GM23338 (cell line): ENCODE measurements around the gene CHST10. TPM values are rescaled to one million over a fixed set of nuclear protein-coding genes. Genes with fewer than 3 reads are reported as not detected.

ENCODE experiments used
- ATAC-seq: fragments of 200-7000 bp; cut with Tn5 transposase; 3 replicates; pipeline ENCODE4 v1.9.1; 2020
- DNase-seq: peaks from one replicate; pipeline ENCODE4 v3.0.0-alpha.2; 2015; ENCODE audit warnings: low spot score
- H2AFZ ChIP-seq: fragments of 200-600 bp; sonication (generic); 2 replicates; pipeline ENCODE4 v1.8.0; 2016; ENCODE audit warnings: antibody characterized with exemption, mild to moderate bottlenecking, moderate library complexity
- H3F3A ChIP-seq: fragments of 200-600 bp; sonication (generic); replicated peaks from 2 replicates; pipeline ENCODE4 v1.8.0; 2017; ENCODE audit warnings: antibody characterized with exemption, mixed run types, low read depth
- H3K27ac ChIP-seq: fragments of 200-600 bp; sonication (generic); 2 replicates; pipeline ENCODE4 v1.6.1; 2016; ENCODE audit warnings: low read depth
- H3K27me3 ChIP-seq: fragments of 200-600 bp; sonication (generic); 2 replicates; pipeline ENCODE4 v1.8.0; 2016; ENCODE audit warnings: mild to moderate bottlenecking, mixed run types, moderate library complexity; ENCODE audit not compliant: insufficient read depth
- H3K36me3 ChIP-seq: fragments of 200-600 bp; sonication (generic); 2 replicates; pipeline ENCODE4 v1.8.0; 2016; ENCODE audit warnings: mild to moderate bottlenecking; ENCODE audit not compliant: insufficient read depth
- H3K4me1 ChIP-seq: fragments of 200-600 bp; sonication (generic); 2 replicates; pipeline ENCODE4 v1.8.0; 2016; ENCODE audit warnings: mild to moderate bottlenecking, moderate library complexity; ENCODE audit not compliant: insufficient read depth
- H3K4me2 ChIP-seq: fragments of 200-600 bp; sonication (generic); 2 replicates; pipeline ENCODE4 v1.7.1; 2017; ENCODE audit warnings: mixed run types
- H3K4me3 ChIP-seq: fragments of 200-600 bp; sonication (generic); 2 replicates; pipeline ENCODE4 v1.6.1; 2016; ENCODE audit warnings: mixed run types
- H3K79me2 ChIP-seq: fragments of 200-600 bp; sonication (generic); replicated peaks from 2 replicates; pipeline ENCODE4 v1.8.0; 2017; ENCODE audit warnings: mild to moderate bottlenecking; ENCODE audit not compliant: insufficient read depth
- H3K9me2 ChIP-seq: fragments of 200-600 bp; sonication (generic); 2 replicates; pipeline ENCODE4 v1.8.0; 2017; ENCODE audit not compliant: insufficient read depth
- H4K20me1 ChIP-seq: fragments of 200-600 bp; sonication (generic); replicated peaks from 2 replicates; pipeline ENCODE4 v1.8.0; 2017; ENCODE audit warnings: mild to moderate bottlenecking; ENCODE audit not compliant: insufficient read depth
- H3K27ac Mint-ChIP-seq: 2 replicates; pipeline ENCODE4 v1.8.0; 2020; ENCODE audit warnings: inconsistent platforms, mild to moderate bottlenecking, moderate library complexity, mixed read lengths
- H3K27me3 Mint-ChIP-seq: 3 replicates; pipeline ENCODE4 v1.8.0; 2022; ENCODE audit warnings: low read depth, mild to moderate bottlenecking, moderate library complexity, mixed read lengths, inconsistent platforms; ENCODE audit not compliant: insufficient read depth, poor library complexity
- H3K36me3 Mint-ChIP-seq: 3 replicates; pipeline ENCODE4 v1.8.0; 2021; ENCODE audit warnings: low read depth, mild to moderate bottlenecking, inconsistent platforms, moderate library complexity, mixed read lengths
- H3K4me1 Mint-ChIP-seq: 3 replicates; pipeline ENCODE4 v1.8.0; 2020; ENCODE audit warnings: mild to moderate bottlenecking, inconsistent platforms, mixed read lengths
- H3K4me3 Mint-ChIP-seq: 3 replicates; pipeline ENCODE4 v1.8.0; 2021; ENCODE audit warnings: moderate library complexity, mild to moderate bottlenecking, inconsistent platforms, mixed read lengths
- H3K9me3 Mint-ChIP-seq: 3 replicates; pipeline ENCODE4 v1.8.0; 2020; ENCODE audit warnings: moderate library complexity, mild to moderate bottlenecking, inconsistent platforms, mixed read lengths
- CREB1 ChIP-seq: fragments of 250-450 bp; sonication (Bioruptor Pico); IDR thresholded peaks from 2 replicates; pipeline ENCODE4 v1.5.0; 2020; ENCODE audit warnings: low read depth, mild to moderate bottlenecking, moderate library complexity
- CTCF ChIP-seq, 2 experiments: fragments of 200-600 bp in 1 of 2; sonication (generic) in 1 of 2; conservative IDR thresholded peaks; 2 replicates each; pipeline versions ENCODE4 v1.5.1 to v1.6.1; 2016 to 2017; ENCODE audit warnings: antibody characterized with exemption in 2 of 2, low read depth in 2 of 2, mild to moderate bottlenecking in 2 of 2, moderate library complexity in 1 of 2
- ETS1 ChIP-seq: IDR thresholded peaks from 2 replicates; pipeline ENCODE4 v1.6.1; 2016; ENCODE audit warnings: antibody characterized with exemption
- EZH2 ChIP-seq: fragments of 200-600 bp; sonication (generic); IDR thresholded peaks from one replicate; pipeline ENCODE4 v1.8.0; 2017; ENCODE audit warnings: antibody characterized with exemption, mild to moderate bottlenecking, low read depth; ENCODE audit not compliant: unreplicated experiment
- EZH2phosphoT487 ChIP-seq: fragments of 200-600 bp; sonication (generic); IDR thresholded peaks from one replicate; pipeline ENCODE4 v1.8.1; 2018; ENCODE audit warnings: antibody characterized with exemption; ENCODE audit not compliant: unreplicated experiment
- JUNB ChIP-seq: IDR thresholded peaks from one replicate; pipeline ENCODE4 v1.6.1; 2016; ENCODE audit warnings: antibody characterized with exemption; ENCODE audit not compliant: unreplicated experiment
- NANOG ChIP-seq: IDR thresholded peaks from 2 replicates; pipeline ENCODE4 v1.6.1; 2016; ENCODE audit warnings: antibody characterized with exemption, borderline replicate concordance
- POLR2AphosphoS5 ChIP-seq: IDR thresholded peaks from 2 replicates; pipeline ENCODE4 v1.6.1; 2016; ENCODE audit warnings: antibody characterized with exemption, low read depth
- STAT1 ChIP-seq: IDR thresholded peaks from one replicate; pipeline ENCODE4 v1.6.1; 2016; ENCODE audit warnings: antibody characterized with exemption; ENCODE audit not compliant: unreplicated experiment
- ZNF114 ChIP-seq: fragments of 250-450 bp; sonication (Bioruptor Pico); IDR thresholded peaks from 2 replicates; pipeline ENCODE4 v1.5.0; 2020; ENCODE audit warnings: mild to moderate bottlenecking, moderate library complexity
- ZNF331 ChIP-seq: fragments of 250-450 bp; sonication (Bioruptor Pico); IDR thresholded peaks from 2 replicates; pipeline ENCODE4 v1.5.0; 2020; ENCODE audit warnings: low read depth, mild to moderate bottlenecking, moderate library complexity
- ZNF462 ChIP-seq: fragments of 250-450 bp; sonication (Bioruptor Pico); IDR thresholded peaks from 2 replicates; pipeline ENCODE4 v1.5.0; 2020; ENCODE audit warnings: mild to moderate bottlenecking, moderate library complexity
- polyA plus RNA-seq: library from polyadenylated mRNA; unstranded; fragments of >200 nt; fragmentation: Nextera tagmentation; extraction: Ambion mirVana; gene quantifications from 2 replicates; pipeline ENCODE4 v1.2.1, GENCODE V29; 2016
- total RNA-seq: library from RNA; depleted of rRNA; stranded (reverse); fragments of >200 nt; shearing (Covaris generic); gene quantifications from 2 replicates; pipeline ENCODE4 v1.2.3, GENCODE V29; 2014

The CHST10 gene
- total and polyA plus RNA-seq, 2 experiments from 2014 or later, result 7.7 to 24.5 TPM

GRCh38 chr2:100399714-100400113, 17.8 kb downstream of the CHST10 start:
- ATAC-seq (no peak), DNase-seq (no peak)
- Mint-ChIP-seq H3K36me3 (peaks cover 67% of the 10 kb centered on the region), H3K4me1 (peaks cover 4% of the 10 kb centered on the region; the same call in 1 of the 3 replicates), H3K27me3 (peaks cover 7% of the 10 kb centered on the region), H3K4me3 (no peak overlapping the region), H3K27ac (no peak overlapping the region), H3K9me3 (no peaks in the 10 kb centered on the region; the same call in 2 of the 3 replicates)
- no peak overlapping the region for H2AFZ ChIP-seq
- no peaks in the 10 kb centered on the region for H3K9me2 ChIP-seq
- no peaks in the 10 kb centered on the region for H3K4me1 ChIP-seq
- no peaks in the 10 kb centered on the region for H3K27me3 ChIP-seq
- H3F3A ChIP-seq, result no peaks in the 10 kb centered on the region
- H3K4me3 ChIP-seq, result no peak overlapping the region
- H4K20me1 ChIP-seq, result no peaks in the 10 kb centered on the region; the same call in 1 of the 2 replicates
- no peak overlapping the region for H3K27ac ChIP-seq
- no peaks in the 10 kb centered on the region; the same call in 1 of the 2 replicates for H3K79me2 ChIP-seq
- TF ChIP-seq ZNF331 (no peak), ZNF114 (CRISPR knock-in tag) (no peak)
- 0 out of 2 replicates have a peak, but pooled peaks cover 7% of the 10 kb centered on the region for H3K36me3 ChIP-seq
- H3K4me2 ChIP-seq, result no peak overlapping the region

DNA sequence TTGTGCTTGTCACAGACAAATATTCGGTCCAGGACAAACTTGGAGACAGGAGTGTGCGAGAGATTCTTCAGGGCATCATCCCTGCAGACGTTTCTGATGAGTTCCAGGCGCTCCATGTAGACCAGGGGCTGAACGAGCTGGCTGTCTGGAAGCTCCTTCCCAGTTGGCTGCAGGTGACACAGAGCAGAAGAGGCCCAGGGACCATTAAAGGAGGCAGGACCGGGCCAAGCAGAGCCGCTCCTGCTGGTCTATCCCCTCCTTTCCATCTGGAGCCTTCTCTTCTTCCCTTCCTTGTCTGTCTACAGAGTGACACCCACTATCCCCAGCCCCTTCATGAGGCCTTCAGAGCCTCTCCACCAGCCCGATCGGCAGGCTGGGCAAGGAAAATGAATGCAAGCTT, 19.5 kb downstream of the CHST10 start:
- Mint-ChIP-seq H3K27ac (no peak overlapping the region), H3K27me3 (peaks cover 10% of the 10 kb centered on the region), H3K9me3 (no peaks in the 10 kb centered on the region), H3K4me1 (peaks cover 2% of the 10 kb centered on the region; the same call in 1 of the 3 replicates), H3K4me3 (no peak overlapping the region), H3K36me3 (peaks cover 73% of the 10 kb centered on the region)
- H3F3A ChIP-seq, result no peaks in the 10 kb centered on the region
- H3K36me3 ChIP-seq, result 0 out of 2 replicates have a peak, but pooled peaks cover 7% of the 10 kb centered on the region
- ATAC-seq (no peak), DNase-seq (no peak)
- H3K4me3 ChIP-seq, result no peak overlapping the region
- H2AFZ ChIP-seq, result no peak overlapping the region
- H4K20me1 ChIP-seq, result no peaks in the 10 kb centered on the region
- H3K9me2 ChIP-seq, result no peaks in the 10 kb centered on the region
- no peak overlapping the region for H3K4me2 ChIP-seq
- H3K79me2 ChIP-seq, result no peaks in the 10 kb centered on the region; the same call in 1 of the 2 replicates
- no peaks in the 10 kb centered on the region for H3K4me1 ChIP-seq
- H3K27ac ChIP-seq, result no peak overlapping the region
- H3K27me3 ChIP-seq, result no peaks in the 10 kb centered on the region
- no peak for TF ChIP-seq ETS1
- no peak for TF ChIP-seq NANOG
- TF ChIP-seq ZNF462 (CRISPR knock-in tag), result no peak
- no peak for TF ChIP-seq EZH2phosphoT487
- no peak for TF ChIP-seq ZNF331
- no peak for TF ChIP-seq POLR2AphosphoS5
- TF ChIP-seq ZNF114 (CRISPR knock-in tag), result no peak
- TF ChIP-seq JUNB, result no peak
- no peak for TF ChIP-seq EZH2
- no peak for TF ChIP-seq STAT1
- no peak for TF ChIP-seq CREB1 (CRISPR knock-in tag)
- TF ChIP-seq CTCF (conservative IDR thresholded peaks at IDR 0.05; ENCODE audit: low read depth in 2 of 2), result no peak
